HCT116 (cell line): Measurements from ENCODE around the gene RGL4. TPM values are rescaled to one million over a fixed set of nuclear protein-coding genes. Genes with fewer than 3 reads are reported as not detected.

ENCODE experiments used
- ATAC-seq: fragments of 200-7000 bp; cut with Tn5 transposase; 2 replicates; pipeline ENCODE4 v1.9.1; 2020; ENCODE audit warnings: mild to moderate bottlenecking, moderate library complexity
- Bru-seq: library from RNA; stranded (reverse); fragments of 400-500 nt; gene quantifications from one replicate; lab custom pipeline; 2021; lab: Mats Ljungman, UMichigan
- BruChase-seq, 2 experiments: library from RNA; stranded (reverse); fragments of 400-500 nt; gene quantifications; one replicate each; lab custom pipeline; 2021; lab: Mats Ljungman, UMichigan
- BruUV-seq: library from RNA; stranded (reverse); fragments of 400-500 nt; replicated peaks from 2 replicates; lab custom pipeline; 2021; lab: Mats Ljungman, UMichigan
- CTCF ChIA-PET: fragments of 300-600 bp; sonication (Branson Sonifier 250); formaldehyde crosslinking; loops from one replicate; lab custom pipeline; 2021; ENCODE audit warnings: antibody characterized with exemption; lab: Charles Lee
- POLR2A ChIA-PET: fragments of 300-600, 350-600 bp; sonication (Branson Sonifier 250); formaldehyde crosslinking; loops from one replicate; lab custom pipeline; 2021; ENCODE audit warnings: antibody characterized with exemption; lab: Charles Lee
- RAD21 ChIA-PET, 2 experiments: fragments of 300-600 bp; sonication (Branson Sonifier 250); formaldehyde crosslinking; loops; one replicate each; lab custom pipeline; 2023; ENCODE audit warnings: low total read pairs in 2 of 2; ENCODE audit not compliant: uncharacterized antibody in 2 of 2, unreplicated experiment in 2 of 2, low non-redundant PET in 1 of 2; lab: Charles Lee
- DNase-seq: peaks from one replicate; pipeline ENCODE4 v3.0.0-alpha.2; 2010; ENCODE audit warnings: low read depth, low spot score
- H2AFZ ChIP-seq: fragments of 200-600 bp; shearing (Covaris generic), sonication (generic); 2 replicates; pipeline ENCODE4 v1.6.1; 2017; ENCODE audit warnings: low read depth, mixed run types, mixed read lengths, antibody characterized with exemption, low read length; ENCODE audit not compliant: poor library complexity, severe bottlenecking
- H3K27ac ChIP-seq: 2 replicates; pipeline ENCODE4 v1.5.1; 2012; ENCODE audit warnings: low read depth, low read length
- H3K27me3 ChIP-seq: fragments of 200-600 bp; sonication (generic); 2 replicates; pipeline ENCODE4 v1.6.1; 2016; ENCODE audit warnings: mixed run types, low read length, mixed read lengths; ENCODE audit not compliant: insufficient read depth
- H3K36me3 ChIP-seq, 2 experiments: fragments of 200-500 bp in 1 of 2; fragments of 200-600 bp in 1 of 2; sonication (Bioruptor generic) in 1 of 2; sonication (generic) in 1 of 2; 2 replicates each; pipeline versions ENCODE4 v1.5.1 to v1.6.1; 2014 to 2016; ENCODE audit warnings: low read length in 2 of 2, inconsistent platforms in 1 of 2, mixed read lengths in 1 of 2, mixed run types in 1 of 2; ENCODE audit not compliant: insufficient read depth in 2 of 2, control insufficient read depth in 1 of 2
- H3K4me1 ChIP-seq, 2 experiments: fragments of 200-600 bp in 1 of 2; sonication (generic) in 1 of 2; 2 replicates each; pipeline versions ENCODE4 v1.5.1 to v1.6.1; 2012 to 2017; ENCODE audit warnings: low read length in 2 of 2, inconsistent platforms in 1 of 2, mild to moderate bottlenecking in 1 of 2, mixed read lengths in 1 of 2, mixed run types in 1 of 2, moderate library complexity in 1 of 2; ENCODE audit not compliant: insufficient read depth in 2 of 2, control insufficient read depth in 1 of 2
- H3K4me2 ChIP-seq: fragments of 200-600 bp; sonication (generic); 2 replicates; pipeline ENCODE4 v1.6.1; 2017; ENCODE audit warnings: mixed run types, low read length, mixed read lengths
- H3K4me3 ChIP-seq, 2 experiments: fragments of 200-600 bp in 1 of 2; sonication (generic) in 1 of 2; replicated peaks in 1 of 2; 2 replicates each; pipeline ENCODE4 v1.5.1; 2011 to 2016; ENCODE audit warnings: low read length in 2 of 2, control low read depth in 1 of 2, low read depth in 1 of 2, mild to moderate bottlenecking in 1 of 2, mixed read lengths in 1 of 2, mixed run types in 1 of 2
- H3K79me2 ChIP-seq: fragments of 200-600 bp; sonication (generic); 2 replicates; pipeline ENCODE4 v1.6.1; 2017; ENCODE audit warnings: mild to moderate bottlenecking, mixed run types, low read length, moderate library complexity, mixed read lengths; ENCODE audit not compliant: insufficient read depth
- H3K9ac ChIP-seq: fragments of 200-600 bp; sonication (generic); 2 replicates; pipeline ENCODE4 v1.6.1; 2016; ENCODE audit warnings: low read length, mixed read lengths
- H3K9me2 ChIP-seq: fragments of 200-600 bp; sonication (generic), shearing (Covaris generic); 2 replicates; pipeline ENCODE4 v1.6.1; 2017; ENCODE audit warnings: mixed run types, mild to moderate bottlenecking, moderate library complexity; ENCODE audit not compliant: insufficient read depth
- H3K9me3 ChIP-seq, 2 experiments: fragments of 200-500 bp in 1 of 2; fragments of 200-600 bp in 1 of 2; sonication (Bioruptor generic) in 1 of 2; sonication (generic) in 1 of 2; 2 replicates each; pipeline ENCODE4 v1.6.1; 2014 to 2017; ENCODE audit warnings: low read length in 2 of 2, mixed read lengths in 2 of 2, inconsistent platforms in 1 of 2, low read depth in 1 of 2, mild to moderate bottlenecking in 1 of 2, mixed run types in 1 of 2, moderate library complexity in 1 of 2; ENCODE audit not compliant: control insufficient read depth in 1 of 2, insufficient read depth in 1 of 2
- H4K20me1 ChIP-seq: fragments of 200-600 bp; sonication (generic), shearing (Covaris generic); 2 replicates; pipeline ENCODE4 v1.6.1; 2017; ENCODE audit warnings: mixed run types, mild to moderate bottlenecking, moderate library complexity; ENCODE audit not compliant: insufficient read depth
- CEBPB ChIP-seq: IDR thresholded peaks from 2 replicates; pipeline ENCODE4 v1.6.1; 2012; ENCODE audit warnings: low read depth
- EGR1 ChIP-seq: IDR thresholded peaks from 2 replicates; pipeline ENCODE4 v1.6.1; 2012; ENCODE audit warnings: low read depth
- ELF1 ChIP-seq: IDR thresholded peaks from 2 replicates; pipeline ENCODE4 v1.6.1; 2012; ENCODE audit warnings: low read depth, borderline replicate concordance
- EZH2 ChIP-seq: fragments of 200-600 bp; sonication (generic); IDR thresholded peaks from 2 replicates; pipeline ENCODE4 v1.6.1; 2017; ENCODE audit warnings: antibody characterized with exemption, mixed run types
- FOSL1 ChIP-seq: IDR thresholded peaks from 2 replicates; pipeline ENCODE4 v1.6.1; 2012; ENCODE audit warnings: low read depth
- JUND ChIP-seq: IDR thresholded peaks from 2 replicates; pipeline ENCODE4 v1.6.1; 2012
- POLR2A ChIP-seq: IDR thresholded peaks from 2 replicates; pipeline ENCODE4 v1.7.0; 2011; ENCODE audit warnings: borderline replicate concordance; ENCODE audit not compliant: insufficient read depth, insufficient read length; ENCODE audit errors: extremely low read depth
- POLR2AphosphoS5 ChIP-seq: IDR thresholded peaks from 2 replicates; pipeline ENCODE4 v1.6.1; 2011; ENCODE audit warnings: mild to moderate bottlenecking, low read depth, low read length, moderate library complexity
- RAD21 ChIP-seq: IDR thresholded peaks from 2 replicates; pipeline ENCODE4 v1.6.1; 2012; ENCODE audit warnings: low read depth, mild to moderate bottlenecking
- SP1 ChIP-seq: IDR thresholded peaks from 2 replicates; pipeline ENCODE4 v1.6.1; 2012; ENCODE audit warnings: low read depth
- SRF ChIP-seq: IDR thresholded peaks from 2 replicates; pipeline ENCODE4 v1.6.1; 2012; ENCODE audit warnings: low read depth
- YY1 ChIP-seq: IDR thresholded peaks from 2 replicates; pipeline ENCODE4 v1.6.1; 2011; ENCODE audit warnings: low read length, low read depth, moderate library complexity, mild to moderate bottlenecking; ENCODE audit not compliant: insufficient replicate concordance; ENCODE audit errors: extremely low read depth
- ZFX ChIP-seq: fragments of 450-650 bp; IDR thresholded peaks from 2 replicates; pipeline ENCODE4 v1.6.1; 2017
- ZNF274 ChIP-seq: fragments of 200-500 bp; sonication (Bioruptor generic); IDR thresholded peaks from 2 replicates; pipeline ENCODE4 v1.6.1; 2014; ENCODE audit warnings: mild to moderate bottlenecking, low read depth, low read length, inconsistent platforms
- intact Hi-C: fragments of 100-400 bp; cut with micrococcal nuclease; formaldehyde crosslinking; loops from 2 replicates; pipeline ENCODE4 v1.10.0; 2022
- long read RNA-seq: library from polyadenylated mRNA; unstranded; transcript quantifications from one replicate; pipeline ENCODE4 v2.0.0, GENCODE V29; 2021; ENCODE audit not compliant: unreplicated experiment
- polyA plus RNA-seq: library from polyadenylated mRNA; unstranded; fragments of >200 nt; gene quantifications from 2 replicates; pipeline ENCODE4 v1.2.1, GENCODE V29; 2012; ENCODE audit warnings: missing spikeins
- total RNA-seq: library from RNA; stranded (reverse); gene quantifications from one replicate; pipeline ENCODE4 v1.2.1, GENCODE V29; 2021; ENCODE audit not compliant: unreplicated experiment
- TF ChIP-seq, protein P1 (sequence below): IDR thresholded peaks from 2 replicates; pipeline ENCODE4 v1.6.1; 2012; ENCODE audit warnings: low read depth
- TF ChIP-seq, protein P2 (sequence below): IDR thresholded peaks from 2 replicates; pipeline ENCODE4 v1.6.1; 2012
- TF ChIP-seq, protein P3 (sequence below): IDR thresholded peaks from 2 replicates; pipeline ENCODE4 v1.6.1; 2011; ENCODE audit warnings: mild to moderate bottlenecking, low read length, moderate library complexity; ENCODE audit not compliant: insufficient replicate concordance; ENCODE audit errors: extremely low read depth
- TF ChIP-seq, protein P4 (sequence below), 3 experiments: fragments of 200-600 bp in 1 of 3; sonication (generic) in 1 of 3; IDR thresholded peaks in 2 of 3; conservative IDR thresholded peaks in 1 of 3; 2 replicates each; pipeline ENCODE4 v1.5.1; 2012 to 2017; ENCODE audit warnings: low read depth in 2 of 3, low read length in 2 of 3, antibody characterized with exemption in 1 of 3, borderline replicate concordance in 1 of 3, control low read depth in 1 of 3, mild to moderate bottlenecking in 1 of 3, mixed read lengths in 1 of 3, mixed run types in 1 of 3, moderate library complexity in 1 of 3; ENCODE audit not compliant: insufficient read depth in 1 of 3

RGL4 gene, protein sequence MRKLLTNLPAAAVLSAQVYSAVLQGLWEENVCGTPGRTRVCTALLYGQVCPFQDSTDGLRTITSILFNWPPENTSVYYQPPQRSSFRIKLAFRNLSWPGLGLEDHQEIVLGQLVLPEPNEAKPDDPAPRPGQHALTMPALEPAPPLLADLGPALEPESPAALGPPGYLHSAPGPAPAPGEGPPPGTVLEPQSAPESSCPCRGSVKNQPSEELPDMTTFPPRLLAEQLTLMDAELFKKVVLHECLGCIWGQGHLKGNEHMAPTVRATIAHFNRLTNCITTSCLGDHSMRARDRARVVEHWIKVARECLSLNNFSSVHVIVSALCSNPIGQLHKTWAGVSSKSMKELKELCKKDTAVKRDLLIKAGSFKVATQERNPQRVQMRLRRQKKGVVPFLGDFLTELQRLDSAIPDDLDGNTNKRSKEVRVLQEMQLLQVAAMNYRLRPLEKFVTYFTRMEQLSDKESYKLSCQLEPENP
- total RNA-seq: not detected
- polyA plus RNA-seq: 0.26 and 0.54 TPM in 2 replicates
- Bru-seq, nascent RNA: not detected
- not detected for BruChase-seq, experiment 1, labeled RNA remaining after a 6-hour chase
- not detected for BruChase-seq, experiment 2, labeled RNA remaining after a 2-hour chase
- long read RNA-seq: 0 reads

DNA sequence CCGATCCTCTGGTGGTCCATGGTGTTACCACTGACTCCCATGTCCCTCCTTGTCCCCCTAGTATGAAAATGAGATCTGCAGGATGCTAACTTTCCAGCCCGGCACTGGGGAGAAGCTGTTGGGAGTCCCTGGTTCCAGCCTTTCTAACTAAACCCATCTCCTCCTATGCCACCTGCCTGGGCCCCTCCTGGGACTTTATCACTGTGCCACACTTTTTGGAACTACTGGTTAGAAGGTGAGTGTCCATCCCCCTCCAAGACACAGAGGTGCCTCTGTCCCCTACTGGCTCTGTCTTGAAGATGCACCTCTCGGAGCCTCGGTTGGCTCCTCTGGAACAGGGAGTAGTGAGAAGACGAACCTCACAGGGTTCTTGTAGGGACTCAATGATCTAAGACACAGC, at the start of gene RGL4:
TSS of gene RGL4 (plus strand) at position 301 of the 400 bp plus-strand sequence. CDS start 1,018 bp downstream, outside the sequence.
- intact Hi-C loops: no loop called here
- DNase-seq (no peak), ATAC-seq (no peak)
- RAD21 ChIA-PET: no interaction called here
- Histone ChIP-seq H2AFZ (no peak within 1 kb of the TSS), H4K20me1 (no peaks in the 10 kb centered on the region), H3K36me3 (peaks cover 5 to 11% of the 10 kb centered on the region in 2 experiments; a peak in 3 of 4 replicates), H3K4me1 (peaks cover 0 to under 1% of the 10 kb centered on the region in 2 experiments; a peak in 1 of 4 replicates), H3K9ac (no peak within 1 kb of the TSS), H3K79me2 (no peaks in the 10 kb centered on the region), H3K27ac (no peak within 1 kb of the TSS), H3K27me3 (no peaks in the 10 kb centered on the region), H3K4me2 (no peak within 1 kb of the TSS), H3K4me3 (no peak within 1 kb of the TSS), H3K9me3 (no peaks in the 10 kb centered on the region), H3K9me2 (no peaks in the 10 kb centered on the region)
- TSS peak; percentile 13 for BruUV-seq
- TF ChIP-seq YY1: no peak
- no peak for TF ChIP-seq CEBPB
- no peak for TF ChIP-seq POLR2AphosphoS5
- no peak for TF ChIP-seq EGR1
- no peak for TF ChIP-seq ZFX
- TF ChIP-seq, protein P1, sequence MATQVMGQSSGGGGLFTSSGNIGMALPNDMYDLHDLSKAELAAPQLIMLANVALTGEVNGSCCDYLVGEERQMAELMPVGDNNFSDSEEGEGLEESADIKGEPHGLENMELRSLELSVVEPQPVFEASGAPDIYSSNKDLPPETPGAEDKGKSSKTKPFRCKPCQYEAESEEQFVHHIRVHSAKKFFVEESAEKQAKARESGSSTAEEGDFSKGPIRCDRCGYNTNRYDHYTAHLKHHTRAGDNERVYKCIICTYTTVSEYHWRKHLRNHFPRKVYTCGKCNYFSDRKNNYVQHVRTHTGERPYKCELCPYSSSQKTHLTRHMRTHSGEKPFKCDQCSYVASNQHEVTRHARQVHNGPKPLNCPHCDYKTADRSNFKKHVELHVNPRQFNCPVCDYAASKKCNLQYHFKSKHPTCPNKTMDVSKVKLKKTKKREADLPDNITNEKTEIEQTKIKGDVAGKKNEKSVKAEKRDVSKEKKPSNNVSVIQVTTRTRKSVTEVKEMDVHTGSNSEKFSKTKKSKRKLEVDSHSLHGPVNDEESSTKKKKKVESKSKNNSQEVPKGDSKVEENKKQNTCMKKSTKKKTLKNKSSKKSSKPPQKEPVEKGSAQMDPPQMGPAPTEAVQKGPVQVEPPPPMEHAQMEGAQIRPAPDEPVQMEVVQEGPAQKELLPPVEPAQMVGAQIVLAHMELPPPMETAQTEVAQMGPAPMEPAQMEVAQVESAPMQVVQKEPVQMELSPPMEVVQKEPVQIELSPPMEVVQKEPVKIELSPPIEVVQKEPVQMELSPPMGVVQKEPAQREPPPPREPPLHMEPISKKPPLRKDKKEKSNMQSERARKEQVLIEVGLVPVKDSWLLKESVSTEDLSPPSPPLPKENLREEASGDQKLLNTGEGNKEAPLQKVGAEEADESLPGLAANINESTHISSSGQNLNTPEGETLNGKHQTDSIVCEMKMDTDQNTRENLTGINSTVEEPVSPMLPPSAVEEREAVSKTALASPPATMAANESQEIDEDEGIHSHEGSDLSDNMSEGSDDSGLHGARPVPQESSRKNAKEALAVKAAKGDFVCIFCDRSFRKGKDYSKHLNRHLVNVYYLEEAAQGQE: no peak
- no peak for TF ChIP-seq JUND
- no peak for TF ChIP-seq EZH2
- no peak for TF ChIP-seq FOSL1
- TF ChIP-seq, protein P2, sequence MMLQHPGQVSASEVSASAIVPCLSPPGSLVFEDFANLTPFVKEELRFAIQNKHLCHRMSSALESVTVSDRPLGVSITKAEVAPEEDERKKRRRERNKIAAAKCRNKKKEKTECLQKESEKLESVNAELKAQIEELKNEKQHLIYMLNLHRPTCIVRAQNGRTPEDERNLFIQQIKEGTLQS: no peak
- TF ChIP-seq RAD21: no peak
- TF ChIP-seq SRF: no peak
- TF ChIP-seq, protein P3, sequence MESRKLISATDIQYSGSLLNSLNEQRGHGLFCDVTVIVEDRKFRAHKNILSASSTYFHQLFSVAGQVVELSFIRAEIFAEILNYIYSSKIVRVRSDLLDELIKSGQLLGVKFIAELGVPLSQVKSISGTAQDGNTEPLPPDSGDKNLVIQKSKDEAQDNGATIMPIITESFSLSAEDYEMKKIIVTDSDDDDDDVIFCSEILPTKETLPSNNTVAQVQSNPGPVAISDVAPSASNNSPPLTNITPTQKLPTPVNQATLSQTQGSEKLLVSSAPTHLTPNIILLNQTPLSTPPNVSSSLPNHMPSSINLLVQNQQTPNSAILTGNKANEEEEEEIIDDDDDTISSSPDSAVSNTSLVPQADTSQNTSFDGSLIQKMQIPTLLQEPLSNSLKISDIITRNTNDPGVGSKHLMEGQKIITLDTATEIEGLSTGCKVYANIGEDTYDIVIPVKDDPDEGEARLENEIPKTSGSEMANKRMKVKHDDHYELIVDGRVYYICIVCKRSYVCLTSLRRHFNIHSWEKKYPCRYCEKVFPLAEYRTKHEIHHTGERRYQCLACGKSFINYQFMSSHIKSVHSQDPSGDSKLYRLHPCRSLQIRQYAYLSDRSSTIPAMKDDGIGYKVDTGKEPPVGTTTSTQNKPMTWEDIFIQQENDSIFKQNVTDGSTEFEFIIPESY: no peak
- no peak for TF ChIP-seq POLR2A
- TF ChIP-seq SP1: no peak
- no peak for TF ChIP-seq ZNF274
- TF ChIP-seq, protein P4, sequence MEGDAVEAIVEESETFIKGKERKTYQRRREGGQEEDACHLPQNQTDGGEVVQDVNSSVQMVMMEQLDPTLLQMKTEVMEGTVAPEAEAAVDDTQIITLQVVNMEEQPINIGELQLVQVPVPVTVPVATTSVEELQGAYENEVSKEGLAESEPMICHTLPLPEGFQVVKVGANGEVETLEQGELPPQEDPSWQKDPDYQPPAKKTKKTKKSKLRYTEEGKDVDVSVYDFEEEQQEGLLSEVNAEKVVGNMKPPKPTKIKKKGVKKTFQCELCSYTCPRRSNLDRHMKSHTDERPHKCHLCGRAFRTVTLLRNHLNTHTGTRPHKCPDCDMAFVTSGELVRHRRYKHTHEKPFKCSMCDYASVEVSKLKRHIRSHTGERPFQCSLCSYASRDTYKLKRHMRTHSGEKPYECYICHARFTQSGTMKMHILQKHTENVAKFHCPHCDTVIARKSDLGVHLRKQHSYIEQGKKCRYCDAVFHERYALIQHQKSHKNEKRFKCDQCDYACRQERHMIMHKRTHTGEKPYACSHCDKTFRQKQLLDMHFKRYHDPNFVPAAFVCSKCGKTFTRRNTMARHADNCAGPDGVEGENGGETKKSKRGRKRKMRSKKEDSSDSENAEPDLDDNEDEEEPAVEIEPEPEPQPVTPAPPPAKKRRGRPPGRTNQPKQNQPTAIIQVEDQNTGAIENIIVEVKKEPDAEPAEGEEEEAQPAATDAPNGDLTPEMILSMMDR (IDR thresholded peaks at IDR 0.05 in 2 of 3, conservative IDR thresholded peaks at IDR 0.05 in 1 of 3; ENCODE audit: borderline replicate concordance in 1 of 3, insufficient read depth in 1 of 3, low read depth in 2 of 3, low read length in 2 of 3): no peak
- TF ChIP-seq ELF1: no peak
- POLR2A ChIA-PET: no interaction called here
- CTCF ChIA-PET: no interaction called here
